Heart left ventricle (tissue), 13 donors: ENCODE data around the gene TTC23L.

ENCODE experiments used
- POLR2A ChIP-seq, 2 donors: fragments of 450-650 bp; IDR thresholded peaks; one replicate each; pipeline ENCODE4 v1.6.1; 2017; ENCODE audit warnings: antibody characterized with exemption in 2 of 2, mild to moderate bottlenecking in 2 of 2, moderate library complexity in 2 of 2
- TF ChIP-seq, protein P1 (sequence below), 12 donors: fragments of 200-600 bp; sonication (generic) in 4 of 12; IDR thresholded peaks; one replicate each; pipeline versions ENCODE4 v1.5.0 to v1.8.0; 2018 to 2022; ENCODE audit warnings: antibody characterized with exemption in 12 of 12, mild to moderate bottlenecking in 5 of 12
- donor health status: ischemic (EF 13 %, LVEDD 7.1; RV severe dilation, severe dysfunction).
- donor health status: DM: no; HTN: yes; CAD: no.
- donor health status: DM: no; HTN: no; CAD: no.
- donor health status: ischemic (EF 25% LVEDD 6.9; RV normal size, moderate dysfunction).
- donor health status: ischemic (EF 25% LVEDD 5.7; RV mildly dilated, moderate dysfunction).
- donor health status: ischemic (EF 35%, LVEDD 5.7; RV mildly dilated, moderate dysfunction).
- donor health status: nonischemic (EF 11% LVEDD 7.7; RV severe dilation, severe dysfunction).
- donor health status: DM: yes; HTN: yes; CAD: no.
- donor health status: PGD.
- donor health status: ischemic (EF 29% LVEDD 5.4; RV normal size, mild dysfunction).
- donor health status: nonischemic (EF 23%, LVEDD 6.1; RV moderate dilation, normal function).

- TF ChIP-seq, protein P1, sequence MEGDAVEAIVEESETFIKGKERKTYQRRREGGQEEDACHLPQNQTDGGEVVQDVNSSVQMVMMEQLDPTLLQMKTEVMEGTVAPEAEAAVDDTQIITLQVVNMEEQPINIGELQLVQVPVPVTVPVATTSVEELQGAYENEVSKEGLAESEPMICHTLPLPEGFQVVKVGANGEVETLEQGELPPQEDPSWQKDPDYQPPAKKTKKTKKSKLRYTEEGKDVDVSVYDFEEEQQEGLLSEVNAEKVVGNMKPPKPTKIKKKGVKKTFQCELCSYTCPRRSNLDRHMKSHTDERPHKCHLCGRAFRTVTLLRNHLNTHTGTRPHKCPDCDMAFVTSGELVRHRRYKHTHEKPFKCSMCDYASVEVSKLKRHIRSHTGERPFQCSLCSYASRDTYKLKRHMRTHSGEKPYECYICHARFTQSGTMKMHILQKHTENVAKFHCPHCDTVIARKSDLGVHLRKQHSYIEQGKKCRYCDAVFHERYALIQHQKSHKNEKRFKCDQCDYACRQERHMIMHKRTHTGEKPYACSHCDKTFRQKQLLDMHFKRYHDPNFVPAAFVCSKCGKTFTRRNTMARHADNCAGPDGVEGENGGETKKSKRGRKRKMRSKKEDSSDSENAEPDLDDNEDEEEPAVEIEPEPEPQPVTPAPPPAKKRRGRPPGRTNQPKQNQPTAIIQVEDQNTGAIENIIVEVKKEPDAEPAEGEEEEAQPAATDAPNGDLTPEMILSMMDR (IDR thresholded peaks at IDR 0.05): no peak
- TF ChIP-seq POLR2A (IDR thresholded peaks at IDR 0.05): no peak
Observed at GRCh38 chr5:34867660-34868059, 28.7 kb downstream of the TTC23L start.
